NCI-H2227 treated with DMSO at 0.1 percent for 48 hours (cell line): ENCODE data around the gene MMP27.

Experiments
- DNase-seq: peaks from one replicate; lab custom pipeline; 2025; lab: John Stamatoyannopoulos, UW

The MMP27 gene

DNA sequence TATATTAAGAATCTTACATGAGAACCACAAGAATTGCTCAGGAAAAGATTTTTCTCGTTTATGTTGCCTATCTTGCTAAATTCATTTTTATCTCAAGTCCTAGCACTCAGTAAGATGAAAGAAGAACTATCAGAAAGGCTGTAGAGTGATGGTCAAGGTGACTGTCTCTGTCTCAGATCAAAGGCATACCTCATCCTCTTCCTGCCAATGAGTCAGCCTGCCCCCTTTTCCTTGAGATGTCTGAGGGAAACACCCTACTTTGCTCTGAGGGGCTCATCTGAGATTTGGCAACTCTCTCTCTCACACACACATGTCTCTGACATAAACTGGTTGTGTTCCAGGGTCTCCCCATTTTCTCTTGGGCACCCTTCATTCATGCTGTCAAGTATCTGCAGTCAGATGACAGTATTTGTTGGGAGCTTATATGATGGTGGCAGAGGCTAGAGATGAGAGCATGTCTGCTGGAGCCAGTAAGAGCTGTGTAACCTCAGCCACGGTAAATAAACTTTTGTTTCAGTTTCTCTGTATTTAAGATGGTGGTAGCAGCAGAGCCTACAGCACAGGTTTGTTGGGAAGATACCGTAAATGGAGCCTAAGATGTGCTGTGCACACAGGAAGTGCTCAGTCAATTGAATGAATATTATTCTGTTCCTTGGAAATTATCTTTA, 1.6 kb downstream of the MMP27 start:
- DNase-seq = no peak

DNA sequence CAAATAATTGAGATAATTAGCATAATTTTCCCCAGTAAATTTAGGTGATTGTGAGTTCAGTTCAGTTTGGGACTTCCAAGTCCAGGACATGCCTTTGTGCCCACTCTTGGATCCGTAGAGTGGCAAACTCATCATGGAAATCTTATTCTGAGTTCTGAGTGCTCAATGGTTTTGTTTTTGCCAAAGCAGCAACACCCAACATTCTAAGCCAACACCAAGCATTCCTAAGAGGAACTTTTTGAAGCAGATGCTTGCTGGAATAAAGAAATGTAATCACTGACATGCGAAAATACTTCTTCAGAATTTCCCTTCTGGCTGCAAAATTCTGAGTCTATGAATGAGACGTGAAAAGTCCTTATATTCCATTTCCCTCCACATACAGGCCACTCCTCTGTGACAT, 10.4 kb downstream of the MMP27 start:
- DNase-seq = no peak

DNA sequence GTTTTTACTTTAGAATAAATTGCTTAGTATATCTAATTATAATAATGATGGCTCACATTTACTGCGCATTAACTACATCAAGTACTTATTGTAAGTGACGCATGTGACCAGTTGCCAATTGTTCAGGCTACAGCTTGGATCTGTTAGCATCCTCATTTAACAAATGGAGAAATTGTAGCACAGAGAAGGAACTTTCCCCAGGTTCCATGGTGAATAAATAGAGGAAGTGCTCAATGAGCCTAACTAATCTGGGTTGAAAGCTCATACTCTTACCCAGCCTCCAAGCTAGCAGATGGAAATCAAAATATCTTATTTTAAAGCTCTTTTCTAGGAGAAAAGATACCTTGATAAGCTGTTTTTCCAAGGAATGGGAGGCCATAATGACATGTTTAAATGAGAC, 19.8 kb downstream of the MMP27 start:
- no peak for DNase-seq

DNA sequence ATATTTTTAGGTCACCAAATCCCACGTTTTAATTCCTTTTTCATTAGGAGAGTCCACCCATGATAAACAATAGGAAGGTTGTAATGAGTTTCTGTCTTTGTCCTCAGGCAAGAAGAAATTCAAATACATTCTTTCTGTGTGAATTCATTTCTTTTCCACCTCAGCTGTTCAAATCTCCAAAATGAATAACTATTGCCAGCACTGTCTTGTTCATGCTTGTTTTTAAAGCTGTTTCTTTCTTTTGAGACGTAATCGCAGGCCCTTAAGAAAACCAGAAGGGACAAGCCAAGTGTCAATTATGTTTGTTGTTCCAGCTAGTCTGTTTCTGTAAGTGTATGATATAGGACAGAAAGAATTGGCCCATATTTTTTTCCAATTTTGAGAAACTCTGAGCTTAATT, 20.2 kb downstream of the MMP27 start:
- DNase-seq = no peak

DNA sequence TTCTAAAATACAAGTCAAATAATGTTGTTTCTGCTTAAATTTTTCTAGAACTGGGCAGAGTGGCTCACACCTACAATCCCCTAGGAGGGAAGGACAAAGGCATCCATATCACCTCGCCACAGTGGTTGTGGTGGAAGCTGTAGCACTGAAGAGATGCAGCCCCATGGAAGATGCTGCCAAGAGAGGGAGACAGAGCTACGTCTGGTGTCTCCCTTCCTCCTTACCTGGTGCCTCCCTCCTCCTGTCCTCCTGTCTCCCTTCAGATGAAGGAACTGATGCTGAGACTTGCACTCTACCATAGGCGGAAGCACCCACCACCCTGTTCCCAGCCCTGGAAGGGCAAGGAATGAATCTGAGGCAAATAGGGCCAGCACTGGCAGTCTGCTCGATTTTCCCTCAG, 22.3 kb downstream of the MMP27 start:
- DNase-seq = no peak

DNA sequence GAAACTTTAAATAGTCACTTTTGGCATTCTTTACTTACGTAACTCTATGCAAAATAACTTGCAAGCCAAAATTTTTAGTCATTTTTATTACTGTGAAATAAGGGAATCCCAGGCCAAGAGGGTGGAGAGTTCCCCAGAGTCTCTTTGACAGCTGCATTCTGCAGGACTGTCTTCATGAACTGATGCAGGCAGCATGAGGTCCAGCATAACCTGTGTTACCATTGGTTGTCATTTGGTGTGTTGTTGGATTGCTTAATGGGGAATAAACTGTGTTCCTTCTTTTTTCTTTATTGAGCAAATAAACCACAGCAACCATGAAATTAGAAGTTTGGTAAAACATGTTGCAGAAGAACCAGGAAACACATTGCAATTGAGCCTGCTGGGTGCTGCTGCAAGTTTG, 24.6 kb downstream of the MMP27 start:
- no peak for DNase-seq

DNA sequence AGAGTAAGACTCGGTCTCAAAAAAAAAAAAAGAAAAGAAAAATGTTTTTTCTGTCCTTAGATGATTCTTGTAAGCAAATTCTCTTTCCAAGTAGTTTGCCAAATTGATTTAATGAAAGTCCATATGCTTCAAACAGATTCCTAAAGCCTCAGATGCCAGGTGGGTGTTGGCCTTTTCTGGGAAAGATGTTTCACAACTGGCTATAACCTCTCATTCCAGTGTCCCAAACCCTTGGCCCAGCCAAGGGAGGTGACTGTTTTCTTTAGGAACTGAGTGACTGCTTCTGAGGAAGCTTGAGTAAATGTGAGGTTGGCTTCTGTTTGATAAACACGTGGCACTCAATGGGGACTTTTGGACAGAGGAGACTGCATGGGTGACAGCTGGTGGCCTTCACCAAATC, 27.5 kb downstream of the MMP27 start:
- no peak for DNase-seq

DNA sequence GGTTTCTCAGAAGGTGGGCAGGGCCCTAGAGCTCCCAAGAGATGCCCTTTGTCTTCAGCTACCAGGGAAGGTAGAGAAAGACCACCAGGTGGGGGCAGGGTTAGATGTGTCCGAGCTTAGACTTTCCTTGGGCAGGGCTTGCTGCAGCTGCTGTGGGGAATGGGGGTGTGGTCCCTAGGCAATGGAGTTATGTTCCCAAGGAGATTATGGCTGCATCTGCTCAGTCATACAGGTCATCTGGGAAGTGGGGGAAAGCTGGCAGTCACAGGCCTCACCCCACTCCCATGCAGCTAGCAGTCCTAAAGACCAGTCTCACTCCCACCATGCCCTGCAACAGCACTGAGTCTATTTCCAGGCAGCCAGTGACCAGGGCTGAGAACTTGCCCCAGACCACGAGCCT, 29.5 kb downstream of the MMP27 start:
- DNase-seq = no peak

DNA sequence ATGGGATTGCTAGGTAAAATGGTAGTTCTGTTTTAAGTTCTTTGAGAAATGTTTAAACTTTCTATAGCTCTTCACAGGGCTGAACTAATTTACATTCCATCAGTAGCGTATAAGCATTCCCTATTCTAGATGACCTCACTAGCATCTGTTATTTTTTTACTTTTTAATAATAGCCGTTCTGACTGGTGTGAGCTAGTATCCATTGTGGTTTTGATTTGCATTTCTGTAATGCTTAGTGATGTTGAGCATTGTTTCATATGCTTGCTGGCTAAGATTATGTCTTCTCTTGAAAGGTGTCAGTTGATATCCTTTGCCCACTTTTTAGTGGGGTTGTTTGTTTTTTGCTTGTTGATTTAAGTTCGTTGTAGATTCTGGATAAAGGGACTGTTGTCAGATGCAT, 35.9 kb downstream of the MMP27 start:
- no peak for DNase-seq

DNA sequence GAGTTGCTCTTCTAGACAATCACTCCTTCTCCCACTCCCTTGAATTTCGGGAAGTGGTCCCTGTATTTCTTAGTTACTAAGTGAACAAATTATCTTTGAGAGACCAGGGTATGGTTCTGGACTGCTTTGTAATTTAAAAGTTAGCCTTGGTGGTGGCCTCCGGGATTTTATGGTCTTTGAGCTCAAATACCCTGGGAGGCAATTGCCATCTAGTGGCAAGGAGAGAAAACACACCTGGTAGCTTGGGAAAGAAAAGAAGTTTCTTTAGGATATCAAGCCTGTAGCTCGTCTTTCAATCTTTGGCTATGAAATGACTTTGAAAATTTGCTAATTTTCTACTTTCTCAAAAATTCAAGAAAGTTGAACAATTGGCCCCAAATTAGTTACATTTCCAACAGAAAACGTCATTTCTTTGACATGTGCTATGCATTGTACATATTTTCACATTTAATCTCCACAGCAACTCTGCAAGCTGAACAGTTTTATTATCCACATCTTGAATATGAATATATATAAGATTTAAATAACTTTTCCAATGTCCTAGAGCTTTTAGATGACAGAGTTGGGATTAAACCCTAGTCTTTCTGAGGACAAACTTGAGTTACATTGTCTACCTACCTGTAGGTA, 39.1 kb downstream of the MMP27 start:
- peak; percentile 4 for DNase-seq

DNA sequence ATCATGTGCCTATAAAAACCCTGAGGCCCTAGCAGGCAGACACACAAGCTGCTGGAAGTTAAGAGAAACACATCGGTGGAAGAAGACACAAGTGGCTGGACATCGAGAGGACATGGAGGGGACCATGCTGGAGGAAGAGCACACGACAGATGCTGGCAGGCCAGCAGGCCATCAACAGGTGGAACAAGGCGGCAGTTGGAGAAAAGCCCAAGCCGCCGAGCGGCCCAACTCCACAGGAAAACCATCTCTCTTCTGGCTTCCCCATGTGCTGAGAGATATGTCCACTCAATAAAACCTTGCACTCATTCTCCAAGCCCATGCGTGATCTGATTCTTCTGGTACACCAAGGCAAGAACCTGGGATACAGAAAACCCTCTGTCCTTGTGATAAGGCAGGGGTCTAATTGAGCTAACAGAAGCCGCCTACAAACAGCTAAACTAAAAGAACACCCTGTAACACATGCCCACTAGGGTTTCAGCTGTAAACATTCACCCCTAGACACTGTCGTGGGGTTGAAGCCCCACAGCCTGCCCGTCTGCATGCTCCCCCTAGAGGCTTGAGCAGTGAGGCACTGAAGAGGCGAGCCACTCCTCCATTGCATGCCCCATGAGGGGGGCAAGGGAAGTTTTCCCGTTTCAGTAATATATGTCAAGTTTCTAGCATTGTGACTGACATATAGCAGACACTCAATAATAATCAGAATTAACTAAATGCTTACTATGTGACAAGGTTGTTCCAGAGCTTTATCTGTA, 41.4 kb downstream of the MMP27 start:
- no peak for DNase-seq

DNA sequence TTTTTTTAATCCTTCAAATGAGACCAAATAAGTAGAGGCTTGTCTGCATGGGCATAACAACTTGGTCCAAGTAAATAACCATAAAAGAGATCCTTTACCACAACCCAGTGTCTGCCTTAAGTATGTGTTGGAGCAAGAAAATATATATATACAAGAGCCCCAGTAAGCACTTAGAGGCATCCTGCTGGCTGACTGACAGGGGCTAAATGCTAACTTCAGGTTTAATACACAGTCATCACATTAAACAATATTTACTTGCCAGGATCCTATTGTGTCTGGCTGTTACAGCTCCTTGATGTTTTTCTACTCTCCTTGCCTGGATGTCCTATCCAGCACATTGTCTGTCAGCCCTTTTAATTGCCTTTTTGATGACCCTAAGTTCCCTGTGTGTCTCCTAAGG, 43.0 kb downstream of the MMP27 start:
- peak; percentile 24 for DNase-seq

DNA sequence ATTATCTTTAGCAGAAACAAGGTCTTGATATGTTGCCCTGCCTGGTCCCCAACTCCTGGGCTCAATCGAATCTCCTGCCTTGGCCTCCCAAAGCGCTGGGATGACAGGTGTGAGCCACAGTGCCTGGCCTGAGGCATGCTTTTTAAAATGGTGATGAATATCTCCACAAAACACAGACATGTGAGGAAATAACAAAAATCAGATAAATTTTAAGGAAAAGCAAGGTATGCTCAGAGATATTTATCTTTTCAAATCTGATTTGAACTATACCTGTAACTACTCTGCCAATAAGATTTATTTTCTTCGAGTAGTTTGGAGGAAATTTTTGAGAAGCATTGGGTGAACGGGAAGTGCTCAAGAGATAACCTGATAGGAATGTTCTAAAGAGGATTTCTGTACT, 44.5 kb downstream of the MMP27 start:
- no peak for DNase-seq

DNA sequence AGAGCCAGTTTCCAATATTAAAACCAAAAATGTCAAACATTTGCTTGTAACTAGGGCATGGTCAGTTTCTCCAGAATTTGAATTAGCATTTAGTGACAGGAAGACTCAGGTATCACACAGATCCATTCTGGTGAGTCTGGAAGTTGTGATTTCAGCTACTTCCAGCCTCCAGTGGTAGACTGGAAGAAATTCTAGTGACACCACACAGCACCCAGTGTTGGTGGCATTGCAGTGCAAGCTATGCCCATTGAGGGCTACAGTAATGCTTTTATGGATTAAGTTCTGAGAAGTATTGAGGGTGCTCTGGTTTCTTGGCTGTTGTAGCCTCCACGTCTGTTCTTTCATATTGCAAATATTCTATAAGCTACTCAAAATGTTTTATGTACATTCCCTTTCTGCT, 49.0 kb downstream of the MMP27 start:
- DNase-seq = no peak

DNA sequence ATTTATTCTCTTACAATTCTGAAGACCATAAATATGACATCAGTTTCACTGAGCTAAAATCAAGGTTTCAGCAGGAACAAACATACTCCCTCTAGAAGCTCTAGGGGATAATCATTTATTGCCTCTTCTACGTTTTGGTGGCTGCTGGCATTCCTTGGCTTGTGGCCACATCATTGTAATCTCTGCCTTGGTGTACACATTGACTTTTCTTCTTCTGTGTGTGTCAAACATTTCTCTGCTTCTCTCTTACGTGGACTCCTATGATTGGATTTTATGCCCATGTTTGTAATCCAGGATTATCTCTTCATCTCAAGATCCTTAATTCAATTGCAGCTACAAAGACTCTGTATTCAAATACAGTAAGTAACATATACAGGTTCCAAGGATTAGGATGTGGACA, 50.0 kb downstream of the MMP27 start:
- DNase-seq = no peak

DNA sequence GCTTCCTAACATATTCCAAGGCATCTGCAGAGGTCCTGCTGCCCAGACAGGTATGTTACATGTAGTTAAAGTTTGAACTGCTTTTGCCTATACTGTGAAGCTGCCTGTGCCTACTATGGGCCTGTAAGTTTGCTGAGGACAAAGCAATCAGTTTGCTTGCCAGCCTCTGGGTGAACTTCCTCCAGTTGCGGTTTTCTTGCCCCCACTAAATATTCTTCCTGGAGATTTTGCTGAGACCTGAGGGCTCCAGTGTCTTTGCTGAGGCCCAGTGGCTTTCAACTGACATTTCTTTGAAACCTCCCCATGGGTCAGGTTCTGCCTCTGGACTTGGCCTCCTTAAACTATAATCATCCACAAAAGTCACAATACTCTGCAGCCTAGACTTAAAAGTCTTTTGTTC, 50.8 kb downstream of the MMP27 start:
- DNase-seq = no peak

DNA sequence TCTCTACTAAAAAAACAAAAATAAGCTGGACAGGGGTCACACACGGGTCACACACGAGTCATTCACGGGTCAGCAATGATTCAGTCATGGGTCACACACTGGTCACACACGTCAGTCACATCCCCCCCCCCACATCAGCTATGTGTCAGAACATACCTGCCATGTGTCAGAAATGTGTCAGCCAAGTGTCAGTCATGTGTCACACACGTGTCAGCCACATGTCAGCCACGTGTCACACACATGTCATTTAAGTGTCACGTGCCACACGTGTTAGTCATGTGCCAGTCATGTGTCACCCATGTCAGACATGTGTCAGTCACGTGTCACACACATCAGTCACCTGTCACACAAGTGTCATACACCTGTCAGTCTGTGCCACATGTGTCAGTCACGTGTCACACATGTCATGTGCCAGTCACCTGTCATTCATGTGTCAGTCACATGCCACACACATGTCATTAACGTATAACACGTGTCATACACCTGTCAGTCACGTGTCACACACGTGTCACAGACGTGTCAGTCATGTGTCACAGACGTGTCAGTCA, 51.8 kb downstream of the MMP27 start:
- DNase-seq = no peak

DNA sequence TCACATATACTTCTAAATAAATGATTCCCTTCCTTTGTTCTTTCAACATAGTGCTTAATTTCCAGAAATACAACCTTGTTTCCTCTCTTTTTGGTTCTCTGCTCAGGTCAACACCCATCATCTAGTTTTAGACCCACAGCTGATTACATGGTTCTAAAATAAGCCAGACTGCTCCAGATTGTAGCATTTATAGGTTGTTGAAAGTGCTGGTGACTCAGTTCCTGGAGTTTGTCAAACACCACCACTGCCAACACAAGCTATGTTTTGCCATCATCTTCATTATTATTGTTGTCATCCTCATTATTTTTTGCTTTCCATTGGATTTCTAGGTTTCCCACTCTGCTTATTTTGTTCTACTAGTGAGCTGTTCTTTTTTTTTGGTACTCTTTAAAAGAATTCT, 58.1 kb downstream of the MMP27 start:
- no peak for DNase-seq

DNA sequence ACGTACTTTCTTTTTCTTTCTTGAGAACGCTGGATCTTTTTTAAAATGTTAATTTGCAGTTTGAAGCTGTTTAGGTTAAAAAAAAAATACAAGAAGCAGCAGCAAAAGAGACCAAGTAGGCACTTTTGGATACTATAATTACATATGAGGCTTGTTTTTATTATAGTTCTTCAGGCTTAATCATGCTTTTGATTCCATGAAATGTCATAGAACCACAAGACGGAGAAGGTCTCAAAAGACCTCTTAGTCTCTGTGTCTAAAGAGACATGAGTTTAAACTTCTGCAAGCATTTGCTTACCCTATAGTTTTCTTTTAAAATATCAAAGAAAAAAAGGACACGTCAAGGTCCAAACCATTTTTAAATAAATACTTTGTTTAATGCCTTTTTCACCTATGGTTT, 61.6 kb downstream of the MMP27 start:
- DNase-seq = no peak
